Measurements from ENCODE around the gene PLA2G4F.

The PLA2G4F gene

DNA sequence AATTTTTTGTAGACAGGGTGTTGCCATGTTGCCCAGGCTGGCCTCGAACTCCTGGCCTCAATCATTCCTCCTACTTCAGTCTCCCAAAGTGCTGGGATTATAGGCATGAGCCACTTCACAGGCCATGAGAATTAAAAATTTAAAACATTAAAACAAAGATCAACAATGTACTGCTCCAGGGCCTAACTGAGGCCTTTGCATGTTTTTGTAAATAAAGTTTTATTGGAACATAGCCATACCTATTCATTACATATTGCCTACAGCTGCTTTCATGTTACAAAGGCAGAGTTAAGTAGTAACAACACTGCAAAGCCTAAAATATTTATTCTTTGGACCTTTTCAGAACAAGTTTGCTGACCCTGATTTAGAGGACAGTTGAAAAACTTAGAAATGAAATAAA, 42.1 kb upstream of the PLA2G4F start:
- no peaks in the 10 kb centered on the region for H3K79me2 ChIP-seq (ENCODE audit: control insufficient read depth, insufficient read depth, low read length)
- no peak overlapping the region for H2BK120ac ChIP-seq (ENCODE audit: low read depth, low read length)
- H3K79me1 ChIP-seq (ENCODE audit: low read length), result no peaks in the 10 kb centered on the region
- no peak overlapping the region for H4K5ac ChIP-seq (ENCODE audit: low read length)
- no peak overlapping the region for H3K18ac ChIP-seq (ENCODE audit: low read length)
- no peak overlapping the region for H2AK5ac ChIP-seq (ENCODE audit: low read length)
- no peaks in the 10 kb centered on the region for H3K36me3 ChIP-seq (ENCODE audit: control insufficient read depth, insufficient read depth, low read length)
- no CpG with 5 or more reads among the region's 1 CpG for WGBS (ENCODE audit: extremely low coverage, insufficient coverage, low lambda C conversion rate)
- no peaks in the 10 kb centered on the region for H3K4me1 ChIP-seq (ENCODE audit: control insufficient read depth, low read depth, low read length)
- H3K4me2 ChIP-seq (ENCODE audit: low read length), result no peak overlapping the region
- no peak overlapping the region for H3K4me3 ChIP-seq (ENCODE audit: low read length)
- no peak overlapping the region for H4K8ac ChIP-seq (ENCODE audit: low read depth, low read length)
- H3K23ac ChIP-seq (ENCODE audit: low read length), result no peak overlapping the region
- no peak overlapping the region for H2BK15ac ChIP-seq (replicated peaks; ENCODE audit: low read depth)
- no peak overlapping the region for H3K56ac ChIP-seq (ENCODE audit: low read length)
- no peak for DNase-seq
- no peak overlapping the region for H3K27ac ChIP-seq (ENCODE audit: low read depth, low read length)
- no peak overlapping the region for H2BK5ac ChIP-seq (ENCODE audit: low read length)
- no peak overlapping the region for H3K4ac ChIP-seq (ENCODE audit: low read depth, low read length)
- H3K9ac ChIP-seq (ENCODE audit: low read length), result no peak overlapping the region
- no peaks in the 10 kb centered on the region for H3K27me3 ChIP-seq (ENCODE audit: insufficient read depth, low read length, poor library complexity)

DNA sequence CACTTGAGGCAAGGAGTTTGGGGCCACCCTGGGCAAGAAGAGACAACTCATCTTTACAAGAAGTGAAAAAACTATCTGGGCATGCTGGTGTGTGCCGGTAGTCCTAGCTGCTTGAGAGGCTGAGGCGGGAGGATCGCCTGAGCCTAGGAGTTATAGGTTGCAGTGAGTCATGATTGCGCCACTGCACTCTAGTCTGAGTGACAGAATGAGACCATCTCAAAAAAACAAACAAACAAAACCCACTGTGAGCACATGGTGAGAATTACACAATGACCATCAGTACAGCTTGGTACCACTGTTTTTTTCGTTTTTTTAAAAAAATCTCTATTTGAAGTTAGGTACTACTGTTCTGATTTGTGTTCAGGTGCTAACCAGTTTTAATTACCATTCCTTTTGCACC, 38.1 kb upstream of the PLA2G4F start:
- H3K79me2 ChIP-seq (ENCODE audit: control insufficient read depth, insufficient read depth, low read length), result no peaks in the 10 kb centered on the region
- no peak overlapping the region for H3K4me2 ChIP-seq (ENCODE audit: low read length)
- H3K4me3 ChIP-seq (ENCODE audit: low read length), result no peak overlapping the region
- no peak overlapping the region for H2AK5ac ChIP-seq (ENCODE audit: low read length)
- H3K23ac ChIP-seq (ENCODE audit: low read length), result no peak overlapping the region
- WGBS (ENCODE audit: extremely low coverage, insufficient coverage, low lambda C conversion rate), result no CpG with 5 or more reads among the region's 5 CpGs
- no peak overlapping the region for H3K18ac ChIP-seq (ENCODE audit: low read length)
- no peaks in the 10 kb centered on the region for H3K4me1 ChIP-seq (ENCODE audit: control insufficient read depth, low read depth, low read length)
- H4K5ac ChIP-seq (ENCODE audit: low read length), result no peak overlapping the region
- H2BK5ac ChIP-seq (ENCODE audit: low read length), result no peak overlapping the region
- no peaks in the 10 kb centered on the region for H3K79me1 ChIP-seq (ENCODE audit: low read length)
- no peak overlapping the region for H3K4ac ChIP-seq (ENCODE audit: low read depth, low read length)
- H3K36me3 ChIP-seq (ENCODE audit: control insufficient read depth, insufficient read depth, low read length), result no peaks in the 10 kb centered on the region
- no peak overlapping the region for H2BK120ac ChIP-seq (ENCODE audit: low read depth, low read length)
- no peak overlapping the region for H2BK15ac ChIP-seq (replicated peaks; ENCODE audit: low read depth)
- no peaks in the 10 kb centered on the region for H3K27me3 ChIP-seq (ENCODE audit: insufficient read depth, low read length, poor library complexity)
- H3K56ac ChIP-seq (ENCODE audit: low read length), result no peak overlapping the region
- H4K8ac ChIP-seq (ENCODE audit: low read depth, low read length), result no peak overlapping the region
- H3K27ac ChIP-seq (ENCODE audit: low read depth, low read length), result no peak overlapping the region
- DNase-seq, result peak; percentile 39
- no peak overlapping the region for H3K9ac ChIP-seq (ENCODE audit: low read length)

DNA sequence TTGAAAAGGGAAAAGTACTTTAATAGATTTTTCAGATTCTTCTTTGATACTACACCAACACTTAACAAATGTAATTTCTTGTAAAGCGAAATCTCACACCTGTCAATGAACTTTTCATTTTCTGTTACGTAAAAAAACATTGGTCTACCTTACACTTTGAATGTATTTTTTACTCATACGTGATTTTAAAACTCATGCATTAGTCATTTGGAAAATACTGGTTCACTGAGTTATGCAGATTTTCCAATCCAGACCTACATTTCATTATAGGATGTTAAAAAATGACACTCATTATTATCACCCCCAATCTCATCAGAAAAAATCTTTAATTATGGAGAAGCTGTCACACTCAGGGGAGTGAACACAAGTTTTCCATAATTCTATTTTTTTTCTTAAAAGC, 36.9 kb upstream of the PLA2G4F start:
- no peak for DNase-seq
- H3K4ac ChIP-seq (ENCODE audit: low read depth, low read length), result no peak overlapping the region
- no peak overlapping the region for H3K9ac ChIP-seq (ENCODE audit: low read length)
- no peaks in the 10 kb centered on the region for H3K79me2 ChIP-seq (ENCODE audit: control insufficient read depth, insufficient read depth, low read length)
- no peaks in the 10 kb centered on the region for H3K36me3 ChIP-seq (ENCODE audit: control insufficient read depth, insufficient read depth, low read length)
- no peaks in the 10 kb centered on the region for H3K79me1 ChIP-seq (ENCODE audit: low read length)
- no peak overlapping the region for H3K4me2 ChIP-seq (ENCODE audit: low read length)
- no peaks in the 10 kb centered on the region for H3K27me3 ChIP-seq (ENCODE audit: insufficient read depth, low read length, poor library complexity)
- no peak overlapping the region for H3K23ac ChIP-seq (ENCODE audit: low read length)
- no peak overlapping the region for H4K8ac ChIP-seq (ENCODE audit: low read depth, low read length)
- no peak overlapping the region for H2BK5ac ChIP-seq (ENCODE audit: low read length)
- no peak overlapping the region for H3K27ac ChIP-seq (ENCODE audit: low read depth, low read length)
- no peak overlapping the region for H3K18ac ChIP-seq (ENCODE audit: low read length)
- no CpG with 5 or more reads among the region's 3 CpGs for WGBS (ENCODE audit: extremely low coverage, insufficient coverage, low lambda C conversion rate)
- no peak overlapping the region for H3K4me3 ChIP-seq (ENCODE audit: low read length)
- no peak overlapping the region for H3K56ac ChIP-seq (ENCODE audit: low read length)
- H2AK5ac ChIP-seq (ENCODE audit: low read length), result no peak overlapping the region
- H4K5ac ChIP-seq (ENCODE audit: low read length), result no peak overlapping the region
- H3K4me1 ChIP-seq (ENCODE audit: control insufficient read depth, low read depth, low read length), result no peaks in the 10 kb centered on the region
- no peak overlapping the region for H2BK15ac ChIP-seq (replicated peaks; ENCODE audit: low read depth)
- no peak overlapping the region for H2BK120ac ChIP-seq (ENCODE audit: low read depth, low read length)

DNA sequence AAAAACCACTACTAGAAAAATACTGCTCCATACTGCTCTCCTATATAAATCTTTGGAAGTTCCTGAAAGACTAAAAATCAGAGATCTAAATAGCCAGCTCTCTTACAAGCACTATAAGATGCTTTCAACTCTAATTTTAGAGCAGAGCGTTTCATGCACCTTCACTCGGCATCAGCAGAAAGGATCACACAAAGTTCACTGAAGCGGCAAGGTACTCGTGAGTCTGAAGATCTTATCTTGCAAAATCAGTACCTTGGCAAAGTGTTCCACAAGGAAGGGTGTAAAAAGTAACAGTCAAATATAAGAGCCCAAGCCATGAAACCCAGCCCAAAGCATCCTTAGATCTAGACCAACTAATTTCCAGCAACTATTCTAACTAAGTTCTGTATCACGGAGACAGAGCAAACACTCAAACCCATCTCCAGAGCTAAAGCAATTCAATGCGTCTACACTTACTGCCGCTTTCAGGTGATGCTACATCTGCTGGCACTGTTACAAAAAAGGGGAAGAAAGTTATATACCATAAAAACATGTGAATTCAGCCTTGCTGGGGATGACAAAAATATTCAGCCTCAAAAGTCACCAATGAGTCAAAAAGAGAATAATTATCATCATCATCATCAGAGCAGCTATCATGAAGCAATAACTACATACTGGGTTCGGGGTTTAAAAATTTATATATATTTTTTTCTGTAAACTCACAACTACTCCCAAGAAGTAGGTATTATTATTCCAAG, 35.3 kb upstream of the PLA2G4F start:
- H3K4ac ChIP-seq (ENCODE audit: low read depth, low read length), result no peak overlapping the region
- H3K56ac ChIP-seq (ENCODE audit: low read length), result no peak overlapping the region
- no peak overlapping the region for H3K18ac ChIP-seq (ENCODE audit: low read length)
- H4K5ac ChIP-seq (ENCODE audit: low read length), result no peak overlapping the region
- no peaks in the 10 kb centered on the region for H3K27me3 ChIP-seq (ENCODE audit: insufficient read depth, low read length, poor library complexity)
- no peak overlapping the region for H3K23ac ChIP-seq (ENCODE audit: low read length)
- no peak overlapping the region for H2BK5ac ChIP-seq (ENCODE audit: low read length)
- no peaks in the 10 kb centered on the region for H3K36me3 ChIP-seq (ENCODE audit: control insufficient read depth, insufficient read depth, low read length)
- H2BK15ac ChIP-seq (replicated peaks; ENCODE audit: low read depth), result no peak overlapping the region
- H3K27ac ChIP-seq (ENCODE audit: low read depth, low read length), result no peak overlapping the region
- no peaks in the 10 kb centered on the region for H3K79me1 ChIP-seq (ENCODE audit: low read length)
- H3K79me2 ChIP-seq (ENCODE audit: control insufficient read depth, insufficient read depth, low read length), result no peaks in the 10 kb centered on the region
- H3K9ac ChIP-seq (ENCODE audit: low read length), result no peak overlapping the region
- DNase-seq, result no peak
- H2BK120ac ChIP-seq (ENCODE audit: low read depth, low read length), result no peak overlapping the region
- H4K8ac ChIP-seq (ENCODE audit: low read depth, low read length), result no peak overlapping the region
- no peaks in the 10 kb centered on the region for H3K4me1 ChIP-seq (ENCODE audit: control insufficient read depth, low read depth, low read length)
- H3K4me3 ChIP-seq (ENCODE audit: low read length), result no peak overlapping the region
- H3K4me2 ChIP-seq (ENCODE audit: low read length), result no peak overlapping the region
- no CpG with 5 or more reads among the region's 8 CpGs for WGBS (ENCODE audit: extremely low coverage, insufficient coverage, low lambda C conversion rate)
- no peak overlapping the region for H2AK5ac ChIP-seq (ENCODE audit: low read length)

DNA sequence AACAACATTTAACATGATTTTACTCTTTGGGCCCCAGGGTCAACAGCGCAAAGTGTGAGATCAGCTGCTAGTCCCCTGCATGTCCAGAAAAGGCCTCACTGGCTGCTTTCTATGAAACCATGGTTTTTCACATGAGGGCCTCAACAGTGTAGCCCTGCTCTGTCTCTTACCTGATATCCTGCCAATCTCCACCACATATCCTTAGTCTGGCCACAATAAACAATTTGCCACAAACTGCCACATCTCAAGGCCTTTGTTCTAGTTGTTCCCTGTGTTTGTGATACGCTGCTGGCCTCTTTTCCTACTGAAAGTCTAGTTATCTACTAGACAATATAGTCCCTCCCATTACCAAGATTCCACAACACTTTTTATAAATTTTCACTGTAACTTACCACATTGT, 33.9 kb upstream of the PLA2G4F start:
- Histone ChIP-seq H3K4me1 (ENCODE audit: control insufficient read depth, low read depth, low read length) (no peaks in the 10 kb centered on the region), H4K8ac (ENCODE audit: low read depth, low read length) (no peak overlapping the region), H3K18ac (ENCODE audit: low read length) (no peak overlapping the region), H3K27ac (ENCODE audit: low read depth, low read length) (no peak overlapping the region), H3K9ac (ENCODE audit: low read length) (no peak overlapping the region), H3K56ac (ENCODE audit: low read length) (no peak overlapping the region), H3K79me2 (ENCODE audit: control insufficient read depth, insufficient read depth, low read length) (no peaks in the 10 kb centered on the region), H3K27me3 (ENCODE audit: insufficient read depth, low read length, poor library complexity) (no peaks in the 10 kb centered on the region), H2BK15ac (replicated peaks; ENCODE audit: low read depth) (no peak overlapping the region), H2AK5ac (ENCODE audit: low read length) (no peak overlapping the region), H3K23ac (ENCODE audit: low read length) (no peak overlapping the region), H3K4ac (ENCODE audit: low read depth, low read length) (no peak overlapping the region), H2BK5ac (ENCODE audit: low read length) (no peak overlapping the region), H4K5ac (ENCODE audit: low read length) (no peak overlapping the region), H2BK120ac (ENCODE audit: low read depth, low read length) (no peak overlapping the region), H3K79me1 (ENCODE audit: low read length) (no peaks in the 10 kb centered on the region), H3K4me3 (ENCODE audit: low read length) (no peak overlapping the region), H3K4me2 (ENCODE audit: low read length) (no peak overlapping the region), H3K36me3 (ENCODE audit: control insufficient read depth, insufficient read depth, low read length) (peaks cover 1% of the 10 kb centered on the region)
- no peak for DNase-seq
- WGBS (ENCODE audit: extremely low coverage, insufficient coverage, low lambda C conversion rate), result no CpG with 5 or more reads among the region's 2 CpGs

DNA sequence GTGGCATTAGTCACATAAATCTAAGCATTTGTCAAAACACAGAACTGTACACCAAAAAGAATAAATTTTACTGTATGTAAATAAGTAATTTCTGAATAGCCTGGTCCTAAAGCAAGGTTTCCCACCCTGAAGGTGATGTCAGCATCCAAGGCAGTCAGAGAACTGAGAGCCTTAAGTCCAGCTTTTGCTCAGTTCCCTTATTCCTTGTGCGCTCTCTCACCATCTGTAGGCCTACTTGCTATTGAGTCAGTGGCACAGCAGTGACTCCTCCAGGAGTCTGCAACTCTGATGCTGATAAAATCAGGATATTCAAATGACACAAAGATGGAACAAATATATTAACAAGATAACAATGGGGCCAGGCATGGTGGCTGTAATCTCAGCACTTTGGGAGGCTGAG, 29.4 kb upstream of the PLA2G4F start:
- no peak overlapping the region for H2AK5ac ChIP-seq (ENCODE audit: low read length)
- H3K18ac ChIP-seq (ENCODE audit: low read length), result no peak overlapping the region
- no peaks in the 10 kb centered on the region for H3K79me2 ChIP-seq (ENCODE audit: control insufficient read depth, insufficient read depth, low read length)
- H4K8ac ChIP-seq (ENCODE audit: low read depth, low read length), result no peak overlapping the region
- no peaks in the 10 kb centered on the region for H3K79me1 ChIP-seq (ENCODE audit: low read length)
- no peak overlapping the region for H2BK120ac ChIP-seq (ENCODE audit: low read depth, low read length)
- H3K23ac ChIP-seq (ENCODE audit: low read length), result no peak overlapping the region
- WGBS (ENCODE audit: extremely low coverage, insufficient coverage, low lambda C conversion rate), result no CpG with 5 or more reads among the region's 1 CpG
- no peak overlapping the region for H3K4me2 ChIP-seq (ENCODE audit: low read length)
- H3K4ac ChIP-seq (ENCODE audit: low read depth, low read length), result no peak overlapping the region
- H2BK5ac ChIP-seq (ENCODE audit: low read length), result no peak overlapping the region
- no peak overlapping the region for H3K4me3 ChIP-seq (ENCODE audit: low read length)
- no peak overlapping the region for H3K9ac ChIP-seq (ENCODE audit: low read length)
- H4K5ac ChIP-seq (ENCODE audit: low read length), result no peak overlapping the region
- no peaks in the 10 kb centered on the region for H3K27me3 ChIP-seq (ENCODE audit: insufficient read depth, low read length, poor library complexity)
- DNase-seq, result no peak
- no peaks in the 10 kb centered on the region for H3K4me1 ChIP-seq (ENCODE audit: control insufficient read depth, low read depth, low read length)
- no peak overlapping the region for H3K27ac ChIP-seq (ENCODE audit: low read depth, low read length)
- H3K56ac ChIP-seq (ENCODE audit: low read length), result no peak overlapping the region
- peaks cover 1% of the 10 kb centered on the region for H3K36me3 ChIP-seq (ENCODE audit: control insufficient read depth, insufficient read depth, low read length)
- no peak overlapping the region for H2BK15ac ChIP-seq (replicated peaks; ENCODE audit: low read depth)

Data from mesendoderm (in vitro differentiated cells).